Stimulated activated CD8-positive, alpha-beta memory T cell treated with anti-CD3 and anti-CD28 coated beads, Interleukin-4, amount 100 ng/mL, for 24 hours (primary cell): ENCODE measurements around the gene IL19.
"Not testable (repeated sequence)": the region's sequence is repeated elsewhere in the genome, so short reads cannot be mapped to it uniquely, and the experiment has no call there.

Experiments used
- DNase-seq: peaks from one replicate; pipeline ENCODE4 v3.0.0-alpha.2; 2020; ENCODE audit warnings: low read depth

IL19 gene

DNA sequence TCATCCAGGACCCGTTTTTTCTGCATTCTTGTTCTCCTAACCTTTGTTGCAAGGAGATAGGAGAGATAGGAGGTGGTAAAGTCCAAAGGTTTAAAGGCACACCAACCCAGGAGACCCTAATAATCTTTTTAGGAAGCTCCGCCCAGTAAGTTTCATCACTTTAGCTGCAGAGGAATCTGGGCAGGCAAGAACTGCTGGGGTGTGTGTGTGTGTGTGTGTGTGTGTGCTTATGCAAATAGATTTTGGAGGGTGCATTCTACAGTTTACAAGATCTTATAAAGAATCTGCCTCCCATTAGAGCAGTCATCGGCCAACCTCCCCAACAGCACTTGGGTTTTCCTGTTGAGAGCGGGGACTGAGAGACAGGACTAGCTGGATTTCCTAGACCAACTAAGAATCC lies 5.7 kb downstream of the IL19 start:
- no peak for DNase-seq

DNA sequence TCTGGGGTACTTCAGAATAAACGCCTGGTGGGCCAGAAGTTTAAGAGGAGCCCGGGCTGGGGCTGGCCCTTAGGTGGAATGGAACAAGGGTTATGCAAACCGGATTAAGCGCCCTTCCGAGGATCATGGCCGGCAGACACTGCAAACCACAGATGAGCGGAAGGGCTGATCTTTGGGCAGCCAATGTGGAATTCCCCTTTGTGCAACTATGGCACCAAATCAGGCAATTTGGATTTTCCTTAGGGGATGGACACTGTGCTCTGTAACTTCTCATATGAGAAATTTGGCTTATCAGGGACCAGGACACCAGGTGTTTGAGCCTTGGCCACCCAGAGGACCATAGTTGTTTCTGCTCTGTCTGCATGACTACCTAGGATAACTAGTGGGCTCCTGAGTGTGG lies 7.5 kb downstream of the IL19 start:
- no peak for DNase-seq

DNA sequence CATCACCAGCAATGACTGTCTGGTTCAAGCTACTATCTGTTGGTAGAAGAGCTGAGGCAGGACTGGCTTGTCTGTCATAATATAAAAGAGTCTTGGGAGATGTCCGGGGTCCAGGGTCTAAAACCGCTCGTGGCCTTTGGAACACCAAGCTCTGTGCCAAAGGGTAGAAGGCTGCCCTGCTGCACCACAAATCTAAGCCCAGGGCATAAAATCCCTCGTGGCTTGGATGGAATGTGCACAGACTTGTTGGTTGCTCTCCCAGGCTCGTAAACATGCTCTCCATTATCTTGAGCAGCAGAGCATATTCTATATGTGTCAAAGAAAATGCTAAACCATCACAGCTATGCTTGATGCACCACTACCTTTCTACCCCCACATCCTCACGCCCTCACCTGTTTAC lies 8.3 kb downstream of the IL19 start:
- DNase-seq: not testable (repeated sequence)

DNA sequence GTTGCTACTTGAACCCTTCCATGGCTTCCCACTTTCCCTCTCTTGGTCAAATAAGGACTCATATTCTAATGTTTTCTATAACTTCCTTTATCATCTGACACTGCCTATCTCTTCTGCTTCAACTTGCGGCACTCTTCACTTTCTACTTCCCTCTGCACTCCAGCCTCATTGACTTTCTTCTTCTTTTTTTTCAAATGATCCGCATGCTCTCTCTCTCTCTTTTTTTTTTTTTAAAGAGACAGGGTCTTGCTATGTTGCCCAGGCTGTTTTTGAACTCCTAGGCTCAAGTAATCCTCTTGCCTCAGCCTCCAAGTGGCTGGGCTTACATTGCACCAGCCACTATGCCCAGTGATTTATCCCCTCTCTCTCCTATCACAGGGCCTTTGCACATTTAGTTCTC lies 9.1 kb downstream of the IL19 start:
- no peak for DNase-seq

DNA sequence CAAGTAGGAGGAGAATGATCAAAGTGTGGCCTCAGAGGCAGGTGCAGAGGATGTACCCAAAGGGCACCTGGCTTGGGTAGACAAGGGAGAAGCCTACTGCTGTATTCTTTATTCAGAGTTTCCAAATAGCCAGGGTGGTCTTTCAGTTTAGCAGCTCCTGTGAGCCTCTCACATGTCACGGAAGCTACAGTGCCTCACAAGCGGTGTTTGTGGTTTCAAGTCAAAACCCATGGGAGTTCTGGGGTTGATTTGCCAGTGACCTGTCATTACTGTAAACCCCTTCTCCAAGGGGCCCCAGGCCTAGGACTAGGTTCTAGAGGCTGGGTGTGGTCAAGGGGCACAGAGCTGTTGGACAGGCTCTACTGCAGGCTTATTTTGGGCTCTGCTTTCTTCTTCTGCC lies 11.9 kb downstream of the IL19 start:
- no peak for DNase-seq

DNA sequence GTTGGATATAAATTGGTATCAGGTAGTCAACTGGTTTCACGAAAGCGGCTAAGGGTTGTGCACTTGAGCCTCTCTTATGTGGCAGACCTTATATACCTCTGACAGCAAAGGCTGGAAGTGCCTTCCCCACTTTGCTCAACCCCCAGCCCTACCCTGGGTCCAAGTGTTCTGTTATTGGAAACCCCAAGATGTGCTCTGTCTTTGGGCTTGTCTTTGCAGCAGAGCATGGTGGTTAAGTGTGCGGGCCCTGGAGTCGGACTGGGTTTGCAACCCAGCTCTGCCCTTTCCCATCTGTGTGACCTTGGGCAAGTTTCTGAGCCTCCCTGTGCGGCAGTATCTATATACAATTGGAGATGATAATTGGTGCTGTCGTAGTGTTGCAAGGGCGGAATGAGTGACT lies 12.9 kb downstream of the IL19 start:
- no peak for DNase-seq

DNA sequence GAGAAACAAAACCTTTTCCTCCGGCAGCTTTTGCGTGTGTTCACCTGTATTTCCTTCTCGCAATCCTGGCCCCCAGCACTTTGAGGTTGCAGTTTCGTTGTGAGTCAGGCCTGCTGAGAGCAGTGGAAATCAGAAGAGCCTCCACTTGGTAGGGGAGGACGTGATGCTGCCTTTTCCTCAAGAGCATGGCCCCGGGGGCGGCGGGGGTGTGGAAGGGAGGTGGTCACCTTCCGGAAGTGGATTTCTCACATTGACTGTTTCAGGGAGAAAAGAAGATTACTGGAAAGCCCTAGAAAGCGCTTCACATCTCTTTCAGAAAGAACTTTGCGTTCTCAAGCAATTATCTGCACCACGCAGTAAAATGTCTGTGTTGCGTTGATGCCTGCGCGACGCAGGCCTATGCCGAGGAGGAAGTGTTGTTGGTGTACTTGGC lies 13.9 kb downstream of the IL19 start:
- DNase-seq: peak; percentile 77

DNA sequence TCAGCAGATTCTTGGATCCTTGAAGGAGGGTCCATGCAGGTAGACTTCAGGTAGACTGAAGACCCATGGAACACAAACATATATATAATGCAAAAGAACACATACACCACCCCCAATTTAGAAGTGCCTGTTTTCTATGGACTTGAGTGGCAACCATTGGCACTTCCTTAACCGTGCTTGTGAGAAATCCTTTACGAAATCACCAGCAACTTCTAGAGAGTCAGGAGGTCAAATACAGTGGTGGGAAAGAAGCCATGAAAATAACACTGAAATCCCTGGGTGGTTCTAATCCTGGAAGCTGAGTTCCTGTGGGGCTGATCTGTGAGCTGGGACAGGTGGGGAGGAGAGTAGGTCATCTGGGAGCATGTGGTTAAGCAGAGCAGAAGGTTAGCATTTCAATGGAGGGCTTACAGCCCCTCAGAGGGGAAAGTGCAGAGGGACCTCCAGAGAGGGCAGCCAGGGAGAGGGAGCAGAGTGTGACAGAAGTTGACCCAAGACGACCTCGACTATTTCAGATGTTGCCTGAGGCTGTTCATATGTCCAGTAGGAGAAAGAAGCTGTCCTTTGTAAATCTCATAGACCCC lies 14.7 kb downstream of the IL19 start:
- no peak for DNase-seq

DNA sequence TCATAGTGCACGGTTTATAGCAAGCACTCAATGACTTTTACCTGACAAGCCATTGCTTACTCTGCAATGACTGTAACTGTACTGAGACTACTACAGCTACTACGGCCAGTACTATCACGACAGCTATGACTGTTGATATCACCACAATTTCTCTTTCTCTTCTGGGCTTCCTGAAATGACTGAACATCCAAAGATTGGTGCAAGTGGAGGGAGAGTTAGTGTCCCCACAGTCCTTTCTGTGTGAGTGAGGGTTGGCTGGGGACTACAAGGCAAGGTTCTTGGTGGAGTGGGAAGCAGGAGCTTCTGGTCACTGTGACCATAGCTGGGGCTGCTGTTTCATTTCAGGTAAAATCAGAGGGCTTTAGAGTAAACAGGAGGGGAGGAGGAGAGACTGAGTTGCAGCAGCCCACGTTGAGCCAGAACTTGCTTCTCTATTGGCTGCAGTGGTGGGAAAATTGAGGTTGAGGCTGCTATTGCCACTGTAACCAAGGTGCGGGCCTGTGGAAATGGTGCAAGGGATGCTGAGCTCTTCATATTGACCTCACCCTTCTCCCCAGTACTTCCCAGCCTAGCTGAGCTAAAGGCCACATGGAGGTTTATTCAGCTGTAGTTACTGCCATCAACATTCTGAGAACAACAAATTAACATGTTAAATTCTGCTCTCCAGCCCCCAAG lies 15.8 kb downstream of the IL19 start:
- no peak for DNase-seq

DNA sequence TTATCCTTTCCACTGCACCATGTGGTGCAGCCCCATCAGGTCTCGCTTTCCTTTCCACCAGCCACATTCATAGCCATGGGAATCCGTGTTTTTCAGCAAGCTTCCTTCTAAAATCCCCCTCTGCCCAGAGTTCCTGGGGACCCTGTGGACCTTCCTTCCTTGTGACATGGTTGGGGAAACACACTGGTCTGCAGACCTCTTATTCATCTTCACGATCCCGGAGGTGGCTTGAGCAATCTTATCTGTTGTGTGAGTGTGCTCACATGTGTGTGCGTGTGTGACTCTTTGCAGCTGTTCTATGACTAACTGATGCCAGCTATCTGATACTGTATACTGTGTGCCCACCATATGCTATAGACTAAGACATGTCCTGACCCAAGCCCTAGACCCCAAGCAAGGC lies 17.3 kb downstream of the IL19 start:
- DNase-seq: no peak

DNA sequence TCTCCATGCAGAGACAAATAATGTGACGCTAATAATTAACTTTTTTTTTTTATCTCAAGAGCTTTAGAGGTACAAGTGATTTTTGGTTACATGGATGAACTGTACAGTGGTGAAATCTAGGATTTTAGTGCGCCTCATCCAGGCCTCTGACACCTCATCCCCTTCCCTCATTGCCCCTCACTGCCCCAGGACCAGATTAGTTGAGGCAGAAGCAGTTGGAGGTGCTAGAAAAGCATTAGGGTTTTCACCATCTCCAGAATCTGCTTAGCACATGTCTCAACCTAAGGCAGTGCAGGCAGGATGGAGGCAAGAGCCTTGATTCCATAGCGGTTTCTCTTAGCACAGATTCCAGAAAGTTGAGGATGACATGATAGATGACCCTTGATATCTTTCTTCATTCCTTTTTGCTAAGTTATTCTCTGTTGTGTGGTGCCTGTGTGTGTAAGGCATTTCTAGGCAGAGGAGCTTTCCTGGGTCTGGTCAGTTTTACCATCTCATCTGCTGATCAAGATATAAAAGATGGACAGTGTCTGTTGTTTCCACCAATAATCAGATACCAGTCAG lies 18.0 kb downstream of the IL19 start:
- no peak for DNase-seq

DNA sequence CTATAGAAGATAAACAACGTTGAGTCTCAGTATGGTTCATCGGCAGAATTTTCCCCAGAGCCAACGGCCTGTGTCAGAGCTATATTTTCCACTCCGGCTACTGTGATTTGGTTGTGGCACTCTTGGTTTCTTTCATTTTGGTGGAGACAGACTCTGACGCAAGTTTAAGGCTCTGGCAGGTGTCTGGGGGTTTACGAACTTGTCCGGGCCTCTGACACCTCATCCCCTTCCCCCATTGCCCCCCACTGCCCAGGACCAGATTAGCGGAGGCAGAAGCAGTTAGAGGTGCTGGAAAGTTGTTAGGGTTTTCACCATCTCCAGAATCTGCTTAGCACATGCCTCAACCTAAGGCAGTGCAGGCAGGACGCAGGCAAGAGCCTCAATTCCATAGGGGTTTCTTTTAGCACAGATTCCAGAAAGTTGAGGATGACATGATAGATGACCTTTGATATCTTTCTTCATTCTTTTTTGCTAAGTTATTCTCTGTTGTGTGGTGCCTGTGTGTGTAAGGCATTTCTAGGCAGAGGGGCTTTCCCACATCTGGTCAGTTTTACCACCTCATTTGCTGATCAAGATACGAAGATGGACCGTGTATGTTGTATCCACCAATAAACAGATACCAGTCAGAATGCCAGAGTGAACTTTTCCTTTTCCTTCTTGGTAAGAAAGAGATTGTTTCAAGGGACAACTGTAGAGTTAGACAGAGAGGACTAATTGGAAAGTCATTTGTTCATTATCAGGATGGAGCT lies 20.1 kb downstream of the IL19 start:
- DNase-seq: no peak

DNA sequence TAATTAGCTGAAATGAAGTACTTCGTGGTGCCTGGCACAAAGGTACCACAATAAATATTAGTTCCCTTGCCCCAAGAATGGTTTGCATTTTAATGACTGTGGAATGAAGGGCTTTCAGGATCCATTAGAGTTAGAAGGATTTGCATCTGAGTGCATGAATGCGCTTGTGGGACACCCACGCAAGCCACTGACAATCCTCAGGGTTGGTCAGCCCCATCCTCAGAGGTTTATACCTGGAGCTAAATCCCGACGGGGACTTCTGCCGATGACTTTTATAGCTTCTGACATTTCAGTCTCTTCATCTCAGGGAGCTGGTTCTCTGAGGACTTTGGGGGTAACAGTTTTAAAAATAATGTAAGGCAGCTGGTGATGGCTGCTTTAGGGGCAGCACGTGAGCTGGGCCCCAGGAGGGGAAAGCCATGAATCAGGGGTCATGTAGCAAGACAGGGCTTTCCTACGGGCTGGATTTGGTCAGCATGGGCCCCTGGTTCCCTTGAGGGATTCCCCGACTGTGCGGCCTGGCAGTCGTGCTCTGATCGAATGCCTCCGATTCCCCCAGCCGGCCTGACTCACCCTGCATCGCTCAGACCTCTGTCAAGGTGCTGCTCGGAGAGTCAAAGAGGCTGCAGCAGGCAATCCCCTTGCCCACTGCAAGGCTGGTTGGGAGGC lies 22.5 kb downstream of the IL19 start:
- DNase-seq: no peak

DNA sequence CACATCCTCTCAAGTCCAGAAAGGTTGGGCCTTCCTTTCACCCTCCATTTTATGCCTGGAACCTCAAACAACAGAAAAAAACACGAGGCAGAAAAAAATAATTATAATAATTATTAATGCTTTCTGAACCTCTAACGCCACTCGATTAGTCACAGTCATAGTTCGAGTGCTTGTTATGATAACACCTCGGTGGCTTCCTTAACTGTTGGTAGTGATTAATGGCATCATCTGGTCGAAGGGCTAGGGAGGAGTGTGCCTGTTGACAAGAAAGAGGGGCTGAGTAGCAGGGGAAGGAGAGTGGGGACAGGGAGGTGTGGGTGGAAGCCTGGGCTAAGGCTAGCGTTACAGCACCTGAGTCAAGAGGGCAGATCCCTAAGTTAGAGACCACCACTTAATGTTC lies 23.0 kb downstream of the IL19 start:
- no peak for DNase-seq

DNA sequence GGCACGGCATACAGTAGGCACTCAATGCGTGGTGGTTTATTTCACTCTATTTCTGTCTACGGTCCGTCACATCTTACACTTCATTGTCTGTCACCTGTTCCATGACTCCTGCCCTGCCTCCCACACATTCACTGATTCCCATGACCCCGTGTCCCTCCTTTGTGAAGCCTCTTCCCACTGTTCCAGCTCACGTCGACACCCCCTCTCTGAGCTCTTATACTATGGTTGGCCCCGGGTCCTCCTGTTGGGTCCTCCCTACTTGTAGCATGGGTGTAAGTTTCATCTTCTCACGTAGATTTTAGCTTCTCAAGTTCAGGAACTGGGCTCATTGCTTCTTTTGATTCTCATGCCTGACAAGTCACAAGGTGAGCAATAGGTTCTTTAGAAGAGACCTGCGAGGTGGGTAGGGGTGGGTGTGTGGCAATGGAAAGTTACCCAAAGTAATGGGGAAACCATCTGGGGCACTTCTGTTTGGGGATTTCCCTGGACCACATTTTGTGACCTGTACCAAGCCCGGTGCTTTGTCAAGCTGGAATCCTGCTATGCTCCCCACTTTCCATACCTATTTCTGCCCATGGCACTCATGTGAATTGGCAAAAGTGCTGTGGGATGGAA lies 23.8 kb downstream of the IL19 start:
- DNase-seq: no peak

DNA sequence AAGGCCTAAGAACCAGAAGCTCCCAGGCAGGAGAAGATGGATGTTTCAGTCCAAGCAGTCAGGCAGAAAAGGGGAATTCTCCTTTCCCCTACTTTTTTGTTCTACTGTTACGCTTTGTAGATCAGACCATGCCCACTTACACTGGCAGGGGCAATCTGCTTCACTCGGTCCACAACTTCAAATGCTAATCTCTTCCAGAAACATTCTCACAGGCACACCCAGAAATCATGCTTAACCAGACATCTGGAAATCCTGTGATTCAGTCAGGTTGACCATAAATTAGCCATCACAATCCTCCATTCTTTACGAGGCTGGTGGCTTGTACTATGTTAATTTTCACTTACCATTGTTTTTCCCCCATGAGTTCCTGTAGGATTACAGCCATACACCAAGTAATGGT lies 25.5 kb downstream of the IL19 start:
- no peak for DNase-seq

DNA sequence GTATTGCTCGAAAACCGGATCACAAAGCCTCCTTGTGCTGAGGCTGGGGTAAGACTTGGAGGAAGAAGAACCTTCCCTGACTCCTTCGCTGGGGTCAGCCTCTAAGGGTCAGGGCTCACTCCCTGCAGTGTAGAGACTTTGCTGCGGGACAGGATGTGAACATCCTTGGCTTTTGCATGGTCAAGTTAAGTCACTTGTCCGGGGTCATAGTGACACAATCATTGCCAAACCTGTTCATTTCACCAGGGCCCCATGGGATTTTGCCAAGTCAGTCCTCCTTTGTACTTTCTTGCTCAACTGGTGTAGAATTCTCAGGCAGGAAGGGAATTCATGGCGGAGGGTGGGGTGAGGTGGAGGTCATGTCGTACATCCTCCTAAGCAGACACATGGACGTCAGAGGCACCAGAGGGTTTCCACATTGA lies 26.4 kb downstream of the IL19 start:
- DNase-seq: no peak

DNA sequence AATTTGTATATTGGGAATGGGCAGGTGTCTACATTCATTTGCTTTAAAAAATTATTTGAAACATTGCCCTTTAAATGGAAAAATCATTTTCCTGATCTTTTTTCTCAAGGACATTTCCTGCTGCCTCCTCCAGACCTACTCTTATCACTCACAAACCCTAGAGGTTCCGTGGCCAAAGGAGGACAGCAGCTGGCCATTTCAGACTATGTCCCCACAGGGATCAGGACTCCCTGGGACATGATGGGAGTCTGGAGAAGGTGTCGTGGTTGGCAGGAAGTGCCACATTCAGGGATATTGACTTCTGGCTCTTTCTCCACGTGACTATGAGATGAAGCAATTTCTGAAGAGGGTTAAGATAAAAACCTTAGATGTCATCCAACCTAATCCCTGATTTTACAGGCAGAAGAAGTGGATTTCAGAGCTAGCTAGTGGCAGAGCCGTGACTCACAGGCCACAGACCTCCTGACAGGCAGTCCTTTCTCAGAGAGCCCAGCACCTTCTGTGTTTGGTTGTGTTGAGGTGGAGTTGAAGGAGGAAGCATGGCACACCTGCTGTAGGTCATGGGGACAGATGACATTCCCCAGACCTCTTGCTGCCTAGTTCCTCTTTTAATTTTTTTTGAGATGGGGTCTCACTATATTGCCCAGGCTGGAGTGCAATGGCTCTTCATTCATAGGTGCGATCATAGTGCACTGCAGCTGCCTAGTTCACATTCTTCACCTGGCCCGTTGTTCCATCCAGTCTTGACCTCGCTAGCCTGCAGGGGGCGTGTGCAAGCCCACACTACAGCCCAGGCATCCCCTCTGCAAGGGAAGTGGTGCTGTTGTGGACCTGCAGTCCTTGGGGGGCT lies 27.2 kb downstream of the IL19 start:
- no peak for DNase-seq

DNA sequence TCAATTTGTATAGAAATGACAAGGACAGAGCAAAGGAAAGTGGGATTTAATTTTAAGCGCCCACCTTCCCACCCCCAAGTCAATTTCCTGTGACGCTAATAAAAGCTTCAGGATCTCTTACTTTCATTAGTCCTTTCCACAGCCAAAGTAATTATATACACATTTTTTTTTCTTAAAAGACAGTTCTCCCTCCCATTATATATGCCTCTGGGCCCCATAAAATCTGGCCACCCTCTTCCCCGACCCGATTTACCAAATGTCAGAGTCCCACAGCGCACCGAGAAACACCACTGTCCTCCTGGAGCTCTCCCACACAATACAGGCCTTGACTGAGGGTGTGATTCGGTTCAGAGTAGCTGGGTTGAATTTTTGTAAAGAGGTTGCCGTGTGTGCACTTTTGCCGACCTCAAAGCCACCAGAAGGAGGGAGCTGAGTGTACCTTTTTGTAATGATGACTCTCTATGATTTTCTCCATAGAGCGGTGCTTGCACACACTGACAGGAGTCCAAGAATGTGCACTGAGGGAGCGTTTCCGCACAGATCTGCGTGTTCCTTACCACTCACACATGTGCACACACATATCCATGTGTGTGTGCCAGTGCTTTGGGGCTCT lies 27.9 kb downstream of the IL19 start:
- DNase-seq: no peak

DNA sequence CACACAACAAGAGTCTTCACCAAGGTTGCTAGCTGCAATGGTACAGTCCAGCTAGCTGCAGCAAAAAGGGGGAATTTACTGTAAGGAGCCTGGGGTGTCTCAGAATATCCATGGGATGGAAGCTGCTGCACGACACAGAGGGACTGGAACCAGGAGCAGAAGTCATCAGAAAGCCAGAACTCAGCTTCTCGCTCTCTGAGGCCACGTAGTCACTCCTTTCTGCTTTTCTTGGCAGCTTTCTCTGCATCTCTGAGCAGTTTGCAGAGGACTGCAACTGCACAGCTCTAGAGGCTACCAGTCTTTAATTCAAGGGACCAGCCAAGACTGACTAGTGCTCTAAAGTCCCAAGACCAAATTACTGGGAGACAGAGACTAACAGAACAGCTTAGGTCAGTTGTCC lies 28.7 kb downstream of the IL19 start:
- DNase-seq: no peak

DNA sequence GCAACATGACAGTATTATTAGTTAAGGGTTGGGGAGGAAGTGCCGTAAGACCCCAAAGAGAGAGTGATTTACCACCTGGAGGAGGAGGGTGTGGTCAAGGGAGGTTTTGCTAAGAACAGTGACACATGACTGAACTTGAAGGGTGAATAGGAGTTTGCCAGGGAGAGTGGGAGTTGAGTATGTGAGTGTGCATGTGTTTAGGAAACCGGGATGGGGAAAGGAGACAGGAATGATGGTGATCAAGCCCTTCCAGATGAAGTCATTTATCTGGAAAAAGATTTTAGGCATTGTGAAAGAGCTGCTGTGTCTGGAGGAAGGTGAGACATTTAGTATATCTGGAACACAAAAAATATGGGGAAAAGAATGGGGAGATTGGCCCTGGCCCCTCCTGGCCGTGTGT lies 29.8 kb downstream of the IL19 start:
- no peak for DNase-seq
